K562 (cell line): ENCODE measurements around the gene LRRC71. TPM values are rescaled to one million over a fixed set of nuclear protein-coding genes. Genes with fewer than 3 reads are reported as not detected.
A peak's percentile ranks its signal among the peaks of the same experiment; 100 is the strongest.

Experiments
- ATF4 ChIP-seq: fragments of 450-650 bp; formaldehyde crosslinking; IDR thresholded peaks from 2 replicates; pipeline ENCODE4 v1.4.0; 2022; ENCODE audit warnings: mild to moderate bottlenecking, moderate library complexity
- CHD2 ChIP-seq: IDR thresholded peaks from 2 replicates; pipeline ENCODE4 v1.6.1; 2011; ENCODE audit warnings: low read depth, low read length
- CLOCK ChIP-seq: fragments of 250-450 bp; sonication (Bioruptor Pico); IDR thresholded peaks from 2 replicates; pipeline ENCODE4 v1.4.0; 2020; ENCODE audit warnings: mild to moderate bottlenecking, moderate library complexity, borderline replicate concordance
- CXXC5 ChIP-seq: fragments of 250-450 bp; sonication (Bioruptor Pico); IDR thresholded peaks from 2 replicates; pipeline ENCODE4 v1.8.0; 2022; ENCODE audit warnings: inconsistent platforms, mild to moderate bottlenecking, moderate library complexity
- GTF3C2 ChIP-seq: IDR thresholded peaks from 3 replicates; pipeline ENCODE4 v1.6.1; 2011; ENCODE audit warnings: borderline replicate concordance, mild to moderate bottlenecking, moderate library complexity; ENCODE audit not compliant: insufficient read length; ENCODE audit errors: extremely low read depth
- HBP1 ChIP-seq: fragments of 450-650 bp; formaldehyde crosslinking; IDR thresholded peaks from 2 replicates; pipeline ENCODE4 v1.4.0; 2022; ENCODE audit warnings: missing genetic modification characterization
- HDAC6 ChIP-seq: IDR thresholded peaks from 2 replicates; pipeline ENCODE4 v1.6.1; 2012; ENCODE audit warnings: low read depth, mild to moderate bottlenecking, control low read depth, inconsistent platforms, low read length, moderate library complexity
- PBX2 ChIP-seq, 2 experiments: IDR thresholded peaks in 1 of 2; conservative IDR thresholded peaks in 1 of 2; 2 replicates each; pipeline ENCODE4 v1.6.1; 2016; ENCODE audit warnings: low read depth in 2 of 2, mild to moderate bottlenecking in 1 of 2, missing compliant biosample characterization in 1 of 2, missing genetic modification characterization in 1 of 2, moderate library complexity in 1 of 2
- RBM22 ChIP-seq: fragments of 200-400 bp; formaldehyde crosslinking; IDR thresholded peaks from 2 replicates; pipeline ENCODE4 v1.6.1; 2018; ENCODE audit warnings: low read length, low read depth; ENCODE audit not compliant: poor library complexity, severe bottlenecking
- SRSF1 ChIP-seq: fragments of 200-400 bp; formaldehyde crosslinking; IDR thresholded peaks from 2 replicates; pipeline ENCODE4 v1.6.1; 2017; ENCODE audit warnings: mild to moderate bottlenecking, low read depth, low read length, moderate library complexity
- TCF7L2 ChIP-seq: fragments of 150-350 bp; IDR thresholded peaks from 2 replicates; pipeline ENCODE4 v1.6.1; 2016; ENCODE audit warnings: low read depth, mild to moderate bottlenecking, low read length, moderate library complexity
- XRCC4 ChIP-seq: IDR thresholded peaks from one replicate; pipeline ENCODE4 v1.6.1; 2011; ENCODE audit not compliant: insufficient read depth, insufficient read length; ENCODE audit errors: extremely low read depth
- ZNF174 ChIP-seq: fragments of 250-450 bp; sonication (Bioruptor Pico); IDR thresholded peaks from 2 replicates; pipeline ENCODE4 v1.4.0; 2020; ENCODE audit warnings: mild to moderate bottlenecking
- ZNF561 ChIP-seq: fragments of 450-650 bp; formaldehyde crosslinking; conservative IDR thresholded peaks from 2 replicates; pipeline ENCODE4 v1.4.0; 2020; ENCODE audit warnings: mild to moderate bottlenecking, moderate library complexity
- ZNF830 ChIP-seq: fragments of 250-450 bp; sonication (Bioruptor Pico); IDR thresholded peaks from 2 replicates; pipeline ENCODE4 v1.5.0; 2021; ENCODE audit warnings: mild to moderate bottlenecking
- polyA plus RNA-seq, 8 experiments: library from polyadenylated mRNA; depleted of rRNA in 4 of 8; stranded (reverse) in 5 of 8; unstranded in 3 of 8; fragments of >200 nt; fragmentation: Nextera tagmentation in 2 of 8; fragmentation: Illumina TruSeq in 1 of 8; extraction: Ambion mirVana in 2 of 8; extraction: Trizol in 1 of 8; gene quantifications; 2 replicates each; pipeline versions ENCODE4 v1.2.1 to v1.2.3, GENCODE V29; 2011 to 2014; ENCODE audit warnings: inconsistent platforms in 1 of 8, missing spikeins in 1 of 8
- total RNA-seq, 7 experiments: library from RNA; depleted of rRNA in 6 of 7; stranded (reverse); fragments of >200 nt in 6 of 7; fragmentation: Illumina TruSeq in 2 of 7; extraction: Trizol in 2 of 7; gene quantifications; 2 replicates each; pipeline versions ENCODE4 v1.2.1 to v1.2.3, GENCODE V29; 2011 to 2021; ENCODE audit warnings: low replicate concordance in 1 of 7

The LRRC71 gene
- total and polyA plus RNA-seq, 9 of the 15 experiments (the other 6 are each of a cell fraction or from before 2014, with no cell fraction given), result 0.06 to 1.2 (median 0.51) TPM; not detected in 1

- TF ChIP-seq GTF3C2 (no peak), ZNF561 (CRISPR knock-in tag) (no peak), CLOCK (no peak), RBM22 (no peak), PBX2 (CRISPR knock-in tag; IDR thresholded peaks at IDR 0.05; ENCODE audit: low read depth) (no peak), PBX2 (tag; conservative IDR thresholded peaks at IDR 0.05; ENCODE audit: low read depth) (no peak), ATF4 (no peak), CHD2 (no peak), SRSF1 (no peak), HBP1 (CRISPR knock-in tag) (no peak), HDAC6 (no peak), ZNF174 (CRISPR knock-in tag) (no peak), TCF7L2 (no peak), XRCC4 (no peak), CXXC5 (CRISPR knock-in tag) (peak; percentile 83), ZNF830 (CRISPR knock-in tag) (no peak)
Observed at GRCh38 chr1:156920233-156921052, at the start of gene LRRC71 (continued).
